Left kidney (tissue), 2 donors: ENCODE data around the gene DSN1. TPM values are rescaled to one million over a fixed set of nuclear protein-coding genes. Genes with fewer than 3 reads are reported as not detected.

Source experiments
- DNase-seq: peaks from one replicate; pipeline ENCODE4 v3.0.0-alpha.2; 2013
- polyA plus RNA-seq: library from polyadenylated mRNA; unstranded; fragments of 120-200 nt; gene quantifications from one replicate; pipeline ENCODE4 v1.2.1, GENCODE V29; 2013; ENCODE audit not compliant: insufficient read length

The DSN1 gene
- polyA plus RNA-seq, 1 donor: 28.8 TPM

DNA sequence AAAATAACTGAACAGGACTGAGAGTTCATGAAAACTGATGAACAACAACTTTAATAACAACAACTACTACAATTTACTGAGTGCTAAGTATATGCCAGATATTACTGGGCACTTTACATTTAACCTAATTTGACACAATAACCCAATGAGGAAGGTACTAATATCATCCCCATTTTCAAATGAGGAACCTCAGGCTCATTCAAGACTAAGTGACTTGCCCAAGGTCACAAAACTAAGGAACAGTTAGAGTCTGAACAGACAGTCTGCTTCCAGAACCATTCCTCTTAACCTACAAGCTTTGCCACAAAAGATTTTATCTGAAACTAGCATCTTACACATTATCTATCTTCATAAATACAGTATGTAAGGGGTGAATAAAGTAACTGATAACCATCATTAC is 17.1 kb downstream of the DSN1 start:
- DNase-seq: no peak

DNA sequence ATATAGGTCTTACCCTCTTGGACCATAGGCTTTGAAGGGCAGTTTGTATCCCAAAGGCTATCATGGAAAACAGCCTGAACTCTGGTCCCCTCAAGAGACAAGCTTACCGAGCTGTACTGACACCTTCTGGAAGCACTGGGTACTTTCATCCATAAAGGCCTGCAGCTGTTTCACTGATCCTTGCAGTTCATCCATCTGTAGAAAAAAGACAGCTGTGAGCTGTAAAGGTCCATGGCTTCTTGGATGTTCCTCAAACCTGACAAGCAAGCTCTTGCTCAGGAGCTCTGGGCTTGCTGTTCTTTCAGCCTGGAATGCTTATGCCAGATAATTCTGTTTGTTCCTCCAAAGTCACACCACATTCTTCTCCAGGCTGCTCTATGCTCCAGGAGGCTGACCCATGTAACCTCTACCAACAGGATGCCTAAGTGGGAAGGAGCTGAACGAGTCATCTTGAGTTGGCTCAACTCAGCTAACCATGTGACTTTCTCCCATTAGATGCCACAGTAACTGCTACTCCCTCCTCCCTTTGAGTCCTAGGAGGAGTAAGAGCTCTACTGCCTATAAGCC is 18.8 kb downstream of the DSN1 start:
- DNase-seq: peak; percentile 71

- DNase-seq: no peak
Measured at GRCh38 chr20:36752582-36752981, 21.0 kb downstream of the DSN1 start.

DNA sequence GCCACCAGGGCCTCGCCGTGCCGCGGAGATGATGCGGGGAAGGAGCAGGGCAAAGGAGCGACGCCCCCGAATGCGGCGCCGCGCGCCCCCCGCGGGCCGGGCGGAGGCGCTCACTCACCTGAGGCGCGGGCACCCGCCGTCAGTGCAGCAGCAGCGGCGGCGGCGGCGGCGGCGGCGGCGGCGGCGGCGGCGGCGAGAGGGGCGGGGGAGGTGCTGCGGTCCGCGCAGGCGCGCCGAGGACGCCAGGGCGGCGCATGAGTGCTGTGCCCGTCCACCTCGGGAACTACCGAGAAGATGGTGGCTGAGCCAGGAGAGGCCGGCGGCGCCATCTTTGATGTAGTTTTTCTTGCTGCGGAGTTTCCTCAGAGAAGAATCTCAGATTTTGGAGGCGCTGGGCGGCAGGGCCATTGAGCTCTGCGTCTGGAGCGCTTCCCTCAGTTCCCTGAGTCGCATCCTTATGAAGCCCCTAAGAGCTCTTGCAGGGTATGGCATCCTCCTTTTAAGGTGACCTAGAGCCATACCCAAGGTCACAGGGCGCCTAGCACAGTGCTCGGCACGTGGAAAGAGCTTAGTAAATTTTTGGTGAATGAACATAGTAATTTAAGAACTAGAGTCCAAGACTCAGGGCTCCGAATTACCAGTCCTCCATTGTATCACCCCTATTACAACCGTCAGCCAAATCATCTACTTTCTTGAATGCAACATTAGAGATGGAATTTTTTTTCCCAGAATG is 27.5 kb downstream of the DSN1 start, which contains the start of gene NDRG3:
Gene NDRG3 (minus strand): TSS at position 164 of the 733 bp plus-strand sequence. CDS start 24,355 bp downstream, outside the sequence.
- peak; percentile 92 for DNase-seq

GRCh38 chr20:36745234-36745926 is 28.2 kb downstream of the DSN1 start:
- DNase-seq: no peak

DNA sequence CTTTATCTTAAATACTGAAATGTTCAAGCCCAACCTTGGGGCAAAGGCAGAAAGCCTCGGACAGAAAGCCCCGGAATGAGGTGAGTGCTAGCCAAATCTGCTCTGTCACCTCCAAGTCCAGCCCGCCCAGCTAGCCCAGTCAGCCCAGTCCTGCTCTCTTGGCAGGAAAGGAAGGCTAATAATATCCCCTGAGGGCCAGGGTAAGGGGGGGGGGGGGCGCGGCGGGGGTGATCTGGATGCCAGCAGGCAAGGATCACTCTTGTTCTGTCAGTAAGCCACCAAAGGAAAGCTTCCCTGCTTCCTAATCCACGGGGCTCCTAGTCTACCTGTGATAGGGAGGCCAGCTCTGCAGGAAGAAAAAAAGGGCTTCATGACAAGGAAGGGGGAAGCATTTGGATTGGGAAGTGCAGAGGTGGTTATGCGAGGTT is 28.8 kb downstream of the DSN1 start:
- no peak for DNase-seq

GRCh38 chr20:36744243-36744642 is 29.3 kb downstream of the DSN1 start:
- no peak for DNase-seq

GRCh38 chr20:36742558-36742957 is 31.0 kb downstream of the DSN1 start:
- DNase-seq: no peak

GRCh38 chr20:36741072-36741471 is 32.5 kb downstream of the DSN1 start:
- DNase-seq: no peak

GRCh38 chr20:36737183-36737499 is 36.4 kb downstream of the DSN1 start:
- no peak for DNase-seq

DNA sequence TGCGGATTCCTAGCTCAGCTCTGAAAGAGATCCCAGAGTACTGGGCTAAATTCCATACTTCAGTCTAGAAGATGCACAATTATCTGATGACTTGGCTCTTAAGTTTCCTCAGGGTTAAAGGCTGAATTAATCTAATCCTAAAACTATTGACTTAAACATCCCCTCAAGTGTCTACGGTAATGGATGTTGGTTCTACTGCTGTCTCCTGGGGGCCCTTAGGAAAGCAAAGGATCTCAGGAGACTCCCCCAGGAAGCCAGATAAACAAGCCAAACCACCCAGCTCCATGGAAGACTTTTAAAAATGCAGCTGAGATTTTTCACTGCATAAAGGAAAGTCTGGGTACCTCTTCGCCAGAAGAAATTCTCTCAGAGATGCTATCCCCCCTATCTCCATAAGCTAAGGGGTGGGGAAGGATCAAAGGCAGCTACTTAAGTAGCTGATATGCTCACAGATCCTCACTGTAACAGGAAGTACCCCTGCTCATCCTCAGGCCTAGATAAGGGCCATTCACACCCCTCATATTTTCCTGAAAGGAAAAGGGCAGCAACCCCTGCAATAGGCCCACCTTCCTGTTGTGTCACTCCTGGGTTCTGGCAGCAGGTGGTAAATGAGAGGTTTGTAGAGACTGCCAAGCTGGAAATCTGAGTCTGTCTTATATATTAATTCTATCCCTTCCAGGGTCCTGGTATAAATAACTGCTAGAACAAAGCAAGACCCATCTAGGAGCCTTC is 36.9 kb downstream of the DSN1 start:
- DNase-seq: no peak

DNA sequence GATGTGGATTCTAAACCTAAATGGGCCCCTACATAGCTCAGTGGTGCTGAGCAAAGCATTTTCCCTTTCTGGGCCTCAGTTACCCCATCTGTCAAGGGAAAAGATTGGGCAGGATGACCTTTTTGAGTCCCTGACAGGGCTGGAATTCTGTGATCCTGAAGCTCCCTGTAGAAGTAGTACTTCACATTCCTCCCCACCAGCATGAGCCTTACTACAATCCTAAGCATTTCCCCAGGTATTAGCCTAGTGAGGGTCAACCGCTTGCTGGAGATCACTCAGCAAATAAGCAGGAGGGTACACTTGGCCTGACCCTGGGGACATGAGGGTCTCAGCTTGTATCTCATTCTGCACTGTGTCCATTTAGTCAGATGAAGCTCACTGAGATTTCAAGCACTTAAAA is 41.1 kb downstream of the DSN1 start:
- DNase-seq: no peak

GRCh38 chr20:36728986-36729385 is 44.6 kb downstream of the DSN1 start:
- no peak for DNase-seq

- DNase-seq: no peak
Measured at GRCh38 chr20:36726168-36726567, 47.4 kb downstream of the DSN1 start.

DNA sequence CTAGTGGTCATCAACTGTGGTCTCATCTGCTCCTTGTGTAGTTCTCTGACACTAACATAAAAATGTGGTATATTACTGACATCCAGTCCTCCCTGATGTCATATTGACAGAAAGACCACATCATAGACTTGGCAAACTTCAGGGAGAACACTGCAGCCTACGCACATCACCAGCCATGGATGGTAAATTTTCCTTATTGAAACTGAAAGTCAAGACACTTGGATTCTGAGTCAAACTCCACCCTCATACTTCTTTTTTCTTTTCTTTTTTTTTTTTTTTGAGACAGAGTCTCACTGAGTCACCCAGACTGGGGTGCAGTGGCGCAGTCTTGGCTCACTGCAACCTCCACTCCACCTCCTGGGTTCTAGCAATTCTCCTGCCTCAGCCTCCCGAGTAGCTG is 53.1 kb downstream of the DSN1 start:
- no peak for DNase-seq

- no peak for DNase-seq
Measured at GRCh38 chr20:36717657-36718056, 55.9 kb downstream of the DSN1 start.

DNA sequence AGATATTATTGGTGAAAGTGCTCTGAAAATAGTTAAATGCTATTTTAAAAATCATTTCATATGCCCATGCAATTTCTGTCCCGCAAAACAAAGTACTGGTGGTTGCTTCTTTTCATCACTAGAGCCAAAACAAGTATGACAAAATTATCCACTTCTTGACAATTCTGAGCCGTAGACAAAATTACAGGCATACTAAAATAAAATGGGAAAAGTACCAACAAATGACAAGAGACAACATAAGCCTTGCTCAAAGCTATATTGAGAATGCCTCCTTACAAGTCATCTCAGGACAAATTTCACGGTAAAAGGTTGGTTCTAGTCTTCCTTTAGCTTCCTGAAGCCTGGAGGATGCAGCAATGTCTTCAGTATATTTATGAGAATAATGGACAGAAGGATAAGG is 56.5 kb downstream of the DSN1 start:
- DNase-seq: no peak

GRCh38 chr20:36712775-36713174 is 60.8 kb downstream of the DSN1 start:
- no peak for DNase-seq

DNA sequence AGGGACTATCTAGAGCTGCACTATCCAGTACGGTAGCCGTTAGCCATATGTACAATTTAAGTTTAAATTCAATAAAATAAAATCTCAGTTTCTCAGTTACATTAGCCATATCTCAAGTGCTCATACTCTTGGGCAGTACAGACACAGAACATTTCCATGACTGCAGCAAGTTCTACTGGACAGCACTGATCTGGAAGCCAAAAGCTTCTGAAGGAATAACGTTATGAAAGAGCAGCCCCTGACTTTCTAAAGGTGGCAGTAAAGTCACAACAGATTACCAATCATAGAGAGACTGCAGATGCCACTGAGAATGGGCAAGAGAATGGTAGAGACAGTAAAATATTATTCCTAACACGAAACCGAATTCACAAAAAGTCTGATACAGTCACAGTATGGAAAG is 64.4 kb downstream of the DSN1 start:
- no peak for DNase-seq

DNA sequence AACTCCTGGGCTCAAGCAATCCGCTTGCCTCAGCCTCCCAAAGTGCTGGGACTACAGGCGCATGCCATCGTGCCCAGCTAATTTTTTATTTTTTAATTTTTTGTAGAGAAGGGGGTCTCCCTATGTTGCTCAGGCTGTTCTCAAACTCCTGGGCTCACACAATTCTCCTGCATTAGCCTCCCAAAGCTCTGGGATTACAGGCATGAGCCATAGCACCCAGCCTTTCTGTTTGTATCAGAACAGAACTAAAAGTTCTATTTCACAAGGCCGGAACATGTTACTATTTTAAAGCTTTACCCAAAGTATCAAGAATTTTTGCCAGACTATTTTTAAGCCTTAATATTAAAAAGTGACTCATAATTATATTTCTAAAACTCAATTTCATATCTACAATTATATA is 70.0 kb downstream of the DSN1 start:
- no peak for DNase-seq
